ENCODE measurements around the gene GTPBP10. TPM values are rescaled to one million over a fixed set of nuclear protein-coding genes. Genes with fewer than 3 reads are reported as not detected.
A peak's percentile ranks its signal among the peaks of the same experiment; 100 is the strongest.

The GTPBP10 gene
- polyA plus RNA-seq, 1 donor = 22.7 TPM

DNA sequence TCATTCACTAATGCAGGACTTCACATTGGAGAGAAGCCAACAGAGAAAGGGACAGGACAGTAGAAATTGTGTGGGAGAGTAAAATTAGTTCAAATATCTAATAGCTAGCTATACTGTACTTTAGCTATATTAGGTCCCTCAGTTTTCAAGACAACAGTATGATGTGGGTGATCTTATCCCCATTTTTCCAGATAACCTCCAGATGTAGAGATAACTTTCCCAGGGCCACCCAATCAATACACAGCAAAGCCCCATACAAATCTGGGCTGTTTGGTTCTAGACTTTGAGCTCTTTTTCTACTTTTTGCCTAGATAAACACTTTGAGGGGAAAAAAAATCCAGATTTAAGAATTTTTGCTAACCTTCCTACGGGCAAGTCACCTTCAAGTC lies 56.3 kb downstream of the GTPBP10 start:
- no peaks in the 10 kb centered on the region for H3K9me3 ChIP-seq (ENCODE audit: control insufficient read depth, low read depth, low read length)
- peak overlapping the region; percentile 73 for H3K4me3 ChIP-seq (ENCODE audit: low read length)
- no CpG with 5 or more reads among the region's 1 CpG for WGBS (ENCODE audit: insufficient coverage, low lambda C conversion rate)
- DNase-seq = no peak
- H3K36me3 ChIP-seq (ENCODE audit: control insufficient read depth, insufficient read depth, low read length) = peaks cover 10% of the 10 kb centered on the region
- no peaks in the 10 kb centered on the region for H3K4me1 ChIP-seq (ENCODE audit: control insufficient read depth, insufficient read depth, low read length)
- peak overlapping the region; percentile 94 for H3K27ac ChIP-seq (ENCODE audit: low read length)
- H3K27me3 ChIP-seq (ENCODE audit: control insufficient read depth, insufficient read depth, low read length) = no peaks in the 10 kb centered on the region

DNA sequence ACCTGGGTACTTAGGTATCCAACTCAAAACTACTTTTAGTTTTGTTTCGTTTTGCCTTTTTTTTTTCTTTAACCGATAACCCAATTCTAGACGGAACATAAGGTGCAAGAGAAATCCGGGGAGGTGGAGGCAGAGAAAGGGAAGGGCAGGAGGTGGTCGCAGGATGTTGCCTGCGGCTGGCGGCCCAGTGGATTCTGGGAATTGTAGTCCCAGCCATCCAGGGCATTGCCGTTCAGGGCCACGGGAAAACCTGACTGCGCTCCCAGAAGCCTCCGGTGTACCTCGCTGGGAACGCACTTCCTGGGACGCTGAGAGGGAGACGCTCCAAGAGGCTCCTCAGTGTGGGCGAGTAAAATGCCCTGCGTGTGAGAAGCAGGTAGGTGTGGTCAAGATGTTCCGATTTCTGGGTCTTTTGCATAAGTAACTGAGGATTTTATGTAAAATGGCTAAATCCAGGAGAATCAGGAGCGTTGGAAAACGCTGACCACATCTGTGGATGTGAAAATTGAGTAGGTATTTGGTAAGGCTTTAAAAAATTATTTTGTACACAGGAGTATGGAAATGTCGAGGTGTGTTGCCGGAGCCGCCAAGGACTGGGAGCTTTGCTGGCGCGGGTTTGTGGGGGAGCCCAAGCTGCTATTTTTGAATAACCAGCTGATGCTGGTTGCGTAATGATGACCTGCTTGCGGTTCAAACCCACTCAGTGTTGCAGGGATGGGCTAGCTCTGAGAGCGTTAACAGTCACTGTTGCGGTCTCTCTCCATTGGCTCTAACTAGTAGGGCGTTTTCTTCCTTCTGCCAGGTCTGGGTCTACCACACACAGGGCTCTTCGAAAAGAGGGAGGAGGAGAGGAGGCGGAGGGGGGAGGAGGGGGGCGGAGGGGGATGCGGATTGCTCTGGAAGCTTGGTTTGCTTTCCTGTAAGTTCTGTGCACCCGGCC lies 56.9 kb downstream of the GTPBP10 start, which contains the start of gene CLDN12:
CLDN12 (plus strand) TSS at position 288 of the 940 bp plus-strand sequence. CDS start 9,216 bp downstream, outside the sequence.
- peak within 1 kb of the TSS; percentile 94 for H3K27ac ChIP-seq (ENCODE audit: low read length)
- peak; percentile 87 to 93 for DNase-seq
- WGBS (ENCODE audit: insufficient coverage, low lambda C conversion rate) = no CpG with 5 or more reads among the region's 35 CpGs
- peak within 1 kb of the TSS; percentile 73 for H3K4me3 ChIP-seq (ENCODE audit: low read length)
- no peaks in the 10 kb centered on the region for H3K4me1 ChIP-seq (ENCODE audit: control insufficient read depth, insufficient read depth, low read length)
- H3K27me3 ChIP-seq (ENCODE audit: control insufficient read depth, insufficient read depth, low read length) = no peaks in the 10 kb centered on the region
- peaks cover 10% of the 10 kb centered on the region for H3K36me3 ChIP-seq (ENCODE audit: control insufficient read depth, insufficient read depth, low read length)
- H3K9me3 ChIP-seq (ENCODE audit: control insufficient read depth, low read depth, low read length) = no peaks in the 10 kb centered on the region

DNA sequence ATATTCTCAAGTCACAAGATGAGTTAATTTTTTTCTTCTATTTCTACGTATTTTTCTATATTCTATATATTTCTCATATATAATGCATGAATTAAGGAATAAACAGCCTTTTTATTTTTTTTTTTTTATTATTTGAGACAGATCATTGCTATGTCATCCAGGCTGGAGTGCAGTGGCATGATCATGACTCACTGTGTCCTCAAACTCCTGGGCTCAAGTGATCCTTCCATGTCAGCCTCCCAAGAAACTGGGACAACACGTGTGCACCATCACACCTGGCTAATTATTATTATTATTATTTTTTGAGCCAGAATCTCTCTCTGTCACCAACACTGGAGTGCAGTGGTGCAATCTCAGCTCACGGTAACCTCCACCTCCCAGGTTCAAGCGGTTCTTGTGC lies 58.3 kb downstream of the GTPBP10 start:
- Histone ChIP-seq H3K27ac (ENCODE audit: low read length) (no peak overlapping the region), H3K36me3 (ENCODE audit: control insufficient read depth, insufficient read depth, low read length) (peaks cover 11% of the 10 kb centered on the region), H3K9me3 (ENCODE audit: control insufficient read depth, low read depth, low read length) (no peaks in the 10 kb centered on the region), H3K4me3 (ENCODE audit: low read length) (no peak overlapping the region), H3K4me1 (ENCODE audit: control insufficient read depth, insufficient read depth, low read length) (no peaks in the 10 kb centered on the region), H3K27me3 (ENCODE audit: control insufficient read depth, insufficient read depth, low read length) (no peaks in the 10 kb centered on the region)
- no peak for DNase-seq
- WGBS (ENCODE audit: insufficient coverage, low lambda C conversion rate) = 100% methylated on average over 1 of the region's 4 CpGs

DNA sequence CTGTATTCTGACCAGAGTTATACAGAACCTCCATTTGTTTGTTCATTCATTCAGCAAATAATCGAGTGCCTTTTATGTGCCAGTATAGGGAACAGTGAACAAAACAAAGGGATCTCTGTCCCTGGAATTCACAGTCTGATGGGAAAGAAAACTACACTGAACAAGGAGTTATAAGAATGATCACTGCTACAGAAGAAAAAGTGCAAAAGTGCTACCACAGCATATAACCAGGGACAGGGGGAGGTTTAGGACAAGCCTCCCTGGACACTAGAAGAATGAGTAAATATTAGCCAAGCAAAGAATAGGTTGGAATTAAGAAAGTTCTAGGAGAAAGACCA lies 60.9 kb downstream of the GTPBP10 start:
- no peaks in the 10 kb centered on the region for H3K9me3 ChIP-seq (ENCODE audit: control insufficient read depth, low read depth, low read length)
- no CpG with 5 or more reads among the region's 1 CpG for WGBS (ENCODE audit: insufficient coverage, low lambda C conversion rate)
- H3K27me3 ChIP-seq (ENCODE audit: control insufficient read depth, insufficient read depth, low read length) = no peaks in the 10 kb centered on the region
- no peaks in the 10 kb centered on the region for H3K4me1 ChIP-seq (ENCODE audit: control insufficient read depth, insufficient read depth, low read length)
- no peak overlapping the region for H3K27ac ChIP-seq (ENCODE audit: low read length)
- peaks cover 23% of the 10 kb centered on the region for H3K36me3 ChIP-seq (ENCODE audit: control insufficient read depth, insufficient read depth, low read length)
- no peak for DNase-seq
- H3K4me3 ChIP-seq (ENCODE audit: low read length) = no peak overlapping the region

DNA sequence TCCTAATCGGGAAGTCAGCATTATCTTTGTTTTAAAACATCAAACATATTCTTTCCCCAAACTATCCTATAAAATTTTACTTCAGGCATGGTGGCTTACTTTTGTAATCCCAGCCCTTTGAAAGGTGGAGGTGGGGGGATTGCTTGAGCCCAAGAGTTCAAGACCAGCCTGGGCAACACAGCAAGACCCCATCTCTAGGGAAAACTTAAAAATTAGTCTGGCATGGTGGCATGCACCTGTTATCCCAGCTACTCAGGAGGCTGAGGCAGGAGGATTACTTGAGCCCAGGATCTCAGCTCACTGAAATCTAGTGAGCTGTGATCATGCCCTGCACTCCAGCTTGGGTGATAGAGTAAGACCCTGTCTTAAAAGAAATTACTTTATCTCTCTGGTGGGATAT lies 61.6 kb downstream of the GTPBP10 start:
- H3K4me3 ChIP-seq (ENCODE audit: low read length) = no peak overlapping the region
- H3K9me3 ChIP-seq (ENCODE audit: control insufficient read depth, low read depth, low read length) = no peaks in the 10 kb centered on the region
- H3K27ac ChIP-seq (ENCODE audit: low read length) = no peak overlapping the region
- no peaks in the 10 kb centered on the region for H3K27me3 ChIP-seq (ENCODE audit: control insufficient read depth, insufficient read depth, low read length)
- WGBS (ENCODE audit: insufficient coverage, low lambda C conversion rate) = no CpG with 5 or more reads among the region's 1 CpG
- peaks cover 30% of the 10 kb centered on the region for H3K36me3 ChIP-seq (ENCODE audit: control insufficient read depth, insufficient read depth, low read length)
- no peaks in the 10 kb centered on the region for H3K4me1 ChIP-seq (ENCODE audit: control insufficient read depth, insufficient read depth, low read length)
- no peak for DNase-seq

DNA sequence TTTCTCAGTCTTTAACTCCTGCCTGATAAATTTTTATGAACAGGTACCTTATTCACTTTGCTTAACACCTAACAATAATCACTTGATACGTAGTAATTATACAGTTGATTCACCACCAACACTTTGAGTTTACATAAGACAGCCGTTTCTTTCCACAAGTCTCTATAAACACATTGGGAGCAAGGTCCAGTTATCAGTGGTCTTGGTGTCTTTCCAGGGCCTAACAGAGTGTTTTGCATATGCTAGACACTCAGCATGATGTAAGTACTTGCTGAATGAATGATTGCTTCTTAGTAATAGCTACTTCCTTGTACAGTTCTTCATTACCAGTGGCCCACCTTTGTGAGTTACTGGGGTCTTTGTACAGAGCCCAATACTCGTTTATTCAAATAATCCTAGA lies 63.2 kb downstream of the GTPBP10 start:
- no peaks in the 10 kb centered on the region for H3K27me3 ChIP-seq (ENCODE audit: control insufficient read depth, insufficient read depth, low read length)
- H3K4me3 ChIP-seq (ENCODE audit: low read length) = no peak overlapping the region
- WGBS (ENCODE audit: insufficient coverage, low lambda C conversion rate) = 10% methylated on average over 2 of the region's 3 CpGs
- H3K27ac ChIP-seq (ENCODE audit: low read length) = no peak overlapping the region
- DNase-seq = peak in 1 of 2 donors; percentile 69
- peaks cover 35% of the 10 kb centered on the region for H3K36me3 ChIP-seq (ENCODE audit: control insufficient read depth, insufficient read depth, low read length)
- no peaks in the 10 kb centered on the region for H3K9me3 ChIP-seq (ENCODE audit: control insufficient read depth, low read depth, low read length)
- no peaks in the 10 kb centered on the region for H3K4me1 ChIP-seq (ENCODE audit: control insufficient read depth, insufficient read depth, low read length)

DNA sequence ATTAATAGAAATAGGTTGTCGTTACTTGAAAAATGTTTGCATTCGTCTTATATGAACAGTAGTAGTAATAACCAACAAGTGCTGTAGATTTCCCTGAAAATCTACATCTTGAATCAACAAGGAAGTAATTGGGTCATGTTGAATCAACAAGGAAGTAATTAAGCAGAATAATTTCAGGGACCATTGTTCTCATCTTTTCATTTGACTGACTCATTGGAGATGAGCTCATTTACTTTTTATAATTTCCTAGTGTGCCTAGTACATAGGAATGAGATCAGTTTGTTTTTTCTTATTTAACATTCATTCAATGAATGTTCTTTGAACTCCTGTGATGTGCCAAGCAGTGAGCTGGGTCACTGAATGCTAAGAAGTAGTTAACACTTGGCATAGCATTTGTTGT lies 65.0 kb downstream of the GTPBP10 start:
- WGBS (ENCODE audit: insufficient coverage, low lambda C conversion rate) = no CpG with 5 or more reads among the region's 2 CpGs
- Histone ChIP-seq H3K4me3 (ENCODE audit: low read length) (no peak overlapping the region), H3K27me3 (ENCODE audit: control insufficient read depth, insufficient read depth, low read length) (no peaks in the 10 kb centered on the region), H3K27ac (ENCODE audit: low read length) (peak overlapping the region; percentile 13), H3K4me1 (ENCODE audit: control insufficient read depth, insufficient read depth, low read length) (no peaks in the 10 kb centered on the region), H3K36me3 (ENCODE audit: control insufficient read depth, insufficient read depth, low read length) (peaks cover 33% of the 10 kb centered on the region), H3K9me3 (ENCODE audit: control insufficient read depth, low read depth, low read length) (no peaks in the 10 kb centered on the region)
- peak in 1 of 2 donors; percentile 70 for DNase-seq

DNA sequence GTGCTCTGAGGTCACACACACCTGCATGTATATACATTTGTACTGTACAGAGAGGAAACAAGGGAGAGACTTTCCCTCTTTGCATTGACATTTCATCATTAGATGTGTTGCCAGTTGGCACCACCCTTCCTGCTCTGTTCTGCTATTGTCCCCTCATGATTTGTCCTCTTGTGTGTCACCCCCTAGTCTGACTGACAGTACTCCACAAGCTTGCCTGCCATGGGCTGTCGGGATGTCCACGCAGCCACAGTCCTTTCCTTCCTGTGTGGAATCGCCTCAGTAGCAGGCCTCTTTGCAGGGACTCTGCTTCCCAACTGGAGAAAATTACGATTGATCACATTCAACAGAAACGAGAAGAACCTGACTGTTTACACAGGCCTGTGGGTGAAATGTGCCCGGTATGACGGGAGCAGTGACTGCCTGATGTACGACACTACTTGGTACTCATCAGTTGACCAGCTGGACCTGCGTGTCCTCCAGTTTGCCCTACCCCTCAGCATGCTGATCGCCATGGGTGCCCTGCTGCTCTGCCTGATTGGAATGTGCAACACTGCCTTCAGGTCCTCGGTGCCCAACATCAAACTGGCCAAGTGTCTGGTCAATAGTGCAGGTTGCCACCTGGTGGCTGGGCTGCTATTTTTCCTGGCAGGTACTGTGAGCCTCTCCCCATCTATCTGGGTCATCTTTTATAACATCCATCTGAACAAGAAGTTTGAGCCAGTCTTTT lies 66.1 kb downstream of the GTPBP10 start:
- no peak overlapping the region for H3K27ac ChIP-seq (ENCODE audit: low read length)
- WGBS (ENCODE audit: insufficient coverage, low lambda C conversion rate) = no CpG with 5 or more reads among the region's 11 CpGs
- H3K27me3 ChIP-seq (ENCODE audit: control insufficient read depth, insufficient read depth, low read length) = no peaks in the 10 kb centered on the region
- no peak overlapping the region for H3K4me3 ChIP-seq (ENCODE audit: low read length)
- no peaks in the 10 kb centered on the region for H3K4me1 ChIP-seq (ENCODE audit: control insufficient read depth, insufficient read depth, low read length)
- H3K9me3 ChIP-seq (ENCODE audit: control insufficient read depth, low read depth, low read length) = no peaks in the 10 kb centered on the region
- peaks cover 27% of the 10 kb centered on the region for H3K36me3 ChIP-seq (ENCODE audit: control insufficient read depth, insufficient read depth, low read length)
- no peak for DNase-seq

DNA sequence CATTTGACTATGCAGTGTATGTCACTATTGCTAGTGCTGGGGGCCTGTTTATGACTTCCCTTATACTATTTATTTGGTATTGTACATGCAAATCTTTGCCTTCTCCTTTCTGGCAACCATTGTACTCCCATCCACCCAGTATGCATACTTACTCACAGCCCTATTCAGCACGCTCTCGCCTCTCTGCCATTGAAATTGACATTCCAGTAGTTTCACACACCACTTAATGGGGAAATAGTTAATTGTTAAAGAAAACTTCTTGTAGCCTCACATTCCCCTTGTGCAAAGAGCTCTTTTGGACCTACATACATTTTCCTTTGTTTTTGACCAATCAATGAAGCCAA lies 66.6 kb downstream of the GTPBP10 start:
- Histone ChIP-seq H3K27me3 (ENCODE audit: control insufficient read depth, insufficient read depth, low read length) (no peaks in the 10 kb centered on the region), H3K9me3 (ENCODE audit: control insufficient read depth, low read depth, low read length) (no peaks in the 10 kb centered on the region), H3K27ac (ENCODE audit: low read length) (no peak overlapping the region), H3K36me3 (ENCODE audit: control insufficient read depth, insufficient read depth, low read length) (peaks cover 24% of the 10 kb centered on the region), H3K4me3 (ENCODE audit: low read length) (no peak overlapping the region), H3K4me1 (ENCODE audit: control insufficient read depth, insufficient read depth, low read length) (no peaks in the 10 kb centered on the region)
- WGBS (ENCODE audit: insufficient coverage, low lambda C conversion rate) = 80% methylated on average over 1 of the region's 2 CpGs
- DNase-seq = no peak

DNA sequence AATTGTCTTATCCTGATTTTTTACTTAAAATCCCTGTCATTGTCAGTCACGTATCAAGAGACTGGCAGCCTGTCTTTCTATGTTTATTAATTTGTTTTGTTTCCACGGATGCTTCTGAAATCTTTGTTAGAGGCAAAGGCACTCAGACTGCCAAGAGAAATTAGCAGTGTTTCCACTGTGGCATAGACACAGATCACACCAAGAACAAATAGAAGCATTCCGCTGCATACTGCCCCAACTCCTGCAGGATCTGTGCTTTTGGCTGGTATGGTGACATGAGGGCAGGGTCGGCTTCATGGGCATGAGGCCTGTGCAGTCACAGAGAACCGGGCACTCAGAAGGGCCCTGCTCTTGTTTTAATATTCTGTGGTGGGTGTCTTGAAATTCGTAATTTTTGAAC lies 75.1 kb downstream of the GTPBP10 start:
- H3K27me3 ChIP-seq (ENCODE audit: control insufficient read depth, insufficient read depth, low read length) = no peaks in the 10 kb centered on the region
- H3K36me3 ChIP-seq (ENCODE audit: control insufficient read depth, insufficient read depth, low read length) = no peaks in the 10 kb centered on the region
- DNase-seq = no peak
- no CpG with 5 or more reads among the region's 6 CpGs for WGBS (ENCODE audit: insufficient coverage, low lambda C conversion rate)
- H3K4me3 ChIP-seq (ENCODE audit: low read length) = no peak overlapping the region
- H3K4me1 ChIP-seq (ENCODE audit: control insufficient read depth, insufficient read depth, low read length) = peaks cover 7% of the 10 kb centered on the region
- no peaks in the 10 kb centered on the region for H3K9me3 ChIP-seq (ENCODE audit: control insufficient read depth, low read depth, low read length)
- H3K27ac ChIP-seq (ENCODE audit: low read length) = no peak overlapping the region
